Measurements from ENCODE around the gene DIAPH2. TPM values are rescaled to one million over a fixed set of nuclear protein-coding genes. Genes with fewer than 3 reads are reported as not detected.

Gene DIAPH2
- total and polyA plus RNA-seq, 2 of the 13 experiments (the other 11 are each of a cell fraction or from before 2014, with no cell fraction given) = 2.1 to 8.5 TPM

GRCh38 chrX:96692890-96693289, 8.2 kb downstream of the DIAPH2 start:
- Histone ChIP-seq H4K20me1 (ENCODE audit: insufficient read depth, low read length) (no peaks in the 10 kb centered on the region), H3K79me2 (ENCODE audit: insufficient read depth, low read length) (no peaks in the 10 kb centered on the region), H3K9me3 (ENCODE audit: low read length) (no peaks in the 10 kb centered on the region), H3K4me2 (ENCODE audit: low read depth, low read length) (no peak overlapping the region), H3K9ac (ENCODE audit: insufficient read depth, low read depth, low read length) (no peak overlapping the region), H3K27ac (ENCODE audit: extremely low read length, insufficient read depth, low read length) (no peak overlapping the region), H3K27me3 (ENCODE audit: control insufficient read depth in 1 of 2, insufficient read depth in 2 of 2, low read length in 2 of 2) (no peaks in the 10 kb centered on the region), H3K4me1 (ENCODE audit: insufficient read depth, low read length) (no peaks in the 10 kb centered on the region), H3K36me3 (replicated peaks in 1 of 2; ENCODE audit: control insufficient read depth in 1 of 2, insufficient read depth in 2 of 2, low read length in 2 of 2) (no peaks in the 10 kb centered on the region), H3K4me3 (replicated peaks in 1 of 3; ENCODE audit: insufficient read depth in 1 of 3, low read depth in 2 of 3, low read length in 3 of 3) (no peak overlapping the region), H2AFZ (ENCODE audit: low read length) (no peak overlapping the region)
- TF ChIP-seq CENPT (CRISPR knock-in tag; IDR thresholded peaks at IDR 0.05; ENCODE audit: low read depth) (no peak), ISX (CRISPR knock-in tag; conservative IDR thresholded peaks at IDR 0.05) (no peak), KDM2A (CRISPR knock-in tag; IDR thresholded peaks at IDR 0.05; ENCODE audit: borderline replicate concordance, low read depth) (no peak), NFYB (CRISPR knock-in tag; IDR thresholded peaks at IDR 0.05) (no peak)
- TF ChIP-seq, protein P1, sequence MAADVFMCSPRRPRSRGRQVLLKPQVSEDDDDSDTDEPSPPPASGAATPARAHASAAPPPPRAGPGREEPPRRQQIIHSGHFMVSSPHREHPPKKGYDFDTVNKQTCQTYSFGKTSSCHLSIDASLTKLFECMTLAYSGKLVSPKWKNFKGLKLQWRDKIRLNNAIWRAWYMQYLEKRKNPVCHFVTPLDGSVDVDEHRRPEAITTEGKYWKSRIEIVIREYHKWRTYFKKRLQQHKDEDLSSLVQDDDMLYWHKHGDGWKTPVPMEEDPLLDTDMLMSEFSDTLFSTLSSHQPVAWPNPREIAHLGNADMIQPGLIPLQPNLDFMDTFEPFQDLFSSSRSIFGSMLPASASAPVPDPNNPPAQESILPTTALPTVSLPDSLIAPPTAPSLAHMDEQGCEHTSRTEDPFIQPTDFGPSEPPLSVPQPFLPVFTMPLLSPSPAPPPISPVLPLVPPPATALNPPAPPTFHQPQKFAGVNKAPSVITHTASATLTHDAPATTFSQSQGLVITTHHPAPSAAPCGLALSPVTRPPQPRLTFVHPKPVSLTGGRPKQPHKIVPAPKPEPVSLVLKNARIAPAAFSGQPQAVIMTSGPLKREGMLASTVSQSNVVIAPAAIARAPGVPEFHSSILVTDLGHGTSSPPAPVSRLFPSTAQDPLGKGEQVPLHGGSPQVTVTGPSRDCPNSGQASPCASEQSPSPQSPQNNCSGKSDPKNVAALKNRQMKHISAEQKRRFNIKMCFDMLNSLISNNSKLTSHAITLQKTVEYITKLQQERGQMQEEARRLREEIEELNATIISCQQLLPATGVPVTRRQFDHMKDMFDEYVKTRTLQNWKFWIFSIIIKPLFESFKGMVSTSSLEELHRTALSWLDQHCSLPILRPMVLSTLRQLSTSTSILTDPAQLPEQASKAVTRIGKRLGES (CRISPR knock-in tag; IDR thresholded peaks at IDR 0.05; ENCODE audit: borderline replicate concordance) = no peak
- TF ChIP-seq, protein P2, sequence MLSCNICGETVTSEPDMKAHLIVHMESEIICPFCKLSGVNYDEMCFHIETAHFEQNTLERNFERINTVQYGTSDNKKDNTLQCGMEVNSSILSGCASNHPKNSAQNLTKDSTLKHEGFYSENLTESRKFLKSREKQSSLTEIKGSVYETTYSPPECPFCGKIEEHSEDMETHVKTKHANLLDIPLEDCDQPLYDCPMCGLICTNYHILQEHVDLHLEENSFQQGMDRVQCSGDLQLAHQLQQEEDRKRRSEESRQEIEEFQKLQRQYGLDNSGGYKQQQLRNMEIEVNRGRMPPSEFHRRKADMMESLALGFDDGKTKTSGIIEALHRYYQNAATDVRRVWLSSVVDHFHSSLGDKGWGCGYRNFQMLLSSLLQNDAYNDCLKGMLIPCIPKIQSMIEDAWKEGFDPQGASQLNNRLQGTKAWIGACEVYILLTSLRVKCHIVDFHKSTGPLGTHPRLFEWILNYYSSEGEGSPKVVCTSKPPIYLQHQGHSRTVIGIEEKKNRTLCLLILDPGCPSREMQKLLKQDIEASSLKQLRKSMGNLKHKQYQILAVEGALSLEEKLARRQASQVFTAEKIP (CRISPR knock-in tag; IDR thresholded peaks at IDR 0.05; ENCODE audit: borderline replicate concordance) = no peak
- BruUV-seq (replicated peaks) = no TSS peak
- DNase-seq (ENCODE audit: low spot score) (no peak), FAIRE-seq (no peak), ATAC-seq (no peak)
- in situ Hi-C loops (cut with HindIII; ENCODE audit: extremely low pct_ligation_motif_present, low pct_unique_long_range_greater_than_20kb) = no loop called here
- intact Hi-C loops (cut with micrococcal nuclease; ENCODE audit: unreplicated experiment) = loop anchor here (1.0 kb wide), 1 partner anchor 19 kb away; no protein-coding TSS in a partner anchor
- POLR2A ChIA-PET = no interaction called here
- CTCF ChIA-PET (ENCODE audit: low intra/inter-chr PET ratio, low total read pairs) = no interaction called here

Measured in HepG2 (cell line).